ENCODE measurements around the gene CAMK2B. TPM values are rescaled to one million over a fixed set of nuclear protein-coding genes. Genes with fewer than 3 reads are reported as not detected.

CAMK2B gene
- total RNA-seq, 1 donor from 2014 or later: 0.17 TPM

GRCh38 chr7:44263326-44264082 is 61.9 kb downstream of the CAMK2B start:
- intact Hi-C loops (cut with DNase I): no loop called here
- Histone ChIP-seq H3K36me3 (no peaks in the 10 kb centered on the region), H3K9me3 (no peaks in the 10 kb centered on the region), H3K27ac (no peak overlapping the region), H3K4me1 (peaks cover 18% of the 10 kb centered on the region), H3K27me3 (peaks cover 11% of the 10 kb centered on the region), H3K4me3 (no peak overlapping the region)
- DNase-seq (no peak), ATAC-seq (no peak)
- TF ChIP-seq CTCF (IDR thresholded peaks at IDR 0.05): no peak

GRCh38 chr7:44262031-44262430 is 63.4 kb downstream of the CAMK2B start:
- peaks cover 33% of the 10 kb centered on the region for H3K4me1 ChIP-seq
- intact Hi-C loops (cut with DNase I): no loop called here
- peaks cover 11% of the 10 kb centered on the region for H3K27me3 ChIP-seq
- DNase-seq (no peak), ATAC-seq (no peak)
- no peaks in the 10 kb centered on the region for H3K36me3 ChIP-seq
- no peak overlapping the region for H3K27ac ChIP-seq
- no peaks in the 10 kb centered on the region for H3K9me3 ChIP-seq
- no peak for TF ChIP-seq CTCF (IDR thresholded peaks at IDR 0.05)
- no peak overlapping the region for H3K4me3 ChIP-seq

- no peak for ATAC-seq
- Histone ChIP-seq H3K27ac (no peak overlapping the region), H3K9me3 (no peaks in the 10 kb centered on the region), H3K36me3 (no peaks in the 10 kb centered on the region), H3K27me3 (peaks cover 11% of the 10 kb centered on the region), H3K4me1 (peaks cover 33% of the 10 kb centered on the region), H3K4me3 (no peak overlapping the region)
- intact Hi-C loops (cut with DNase I): no loop called here
- DNase-seq: no peak
- no peak for TF ChIP-seq CTCF (IDR thresholded peaks at IDR 0.05)
These were observed 64.2 kb downstream of the CAMK2B start for GRCh38 chr7:44261240-44261639.

GRCh38 chr7:44259547-44260457 is 65.6 kb downstream of the CAMK2B start:
- H3K27ac ChIP-seq: peak overlapping the region; percentile 66

More at GRCh38 chr7:44259547-44260457, 65.6 kb downstream of the CAMK2B start:
- peaks cover 10% of the 10 kb centered on the region for H3K27me3 ChIP-seq
- H3K36me3 ChIP-seq: no peaks in the 10 kb centered on the region
- intact Hi-C loops (cut with DNase I): no loop called here
- DNase-seq (no peak), ATAC-seq (peak; percentile 32)
- H3K4me3 ChIP-seq: no peak overlapping the region
- no peaks in the 10 kb centered on the region for H3K9me3 ChIP-seq
- peaks cover 33% of the 10 kb centered on the region for H3K4me1 ChIP-seq
- no peak for TF ChIP-seq CTCF (IDR thresholded peaks at IDR 0.05)
